G401 (cell line): ENCODE measurements around the gene DCTN2. TPM values are rescaled to one million over a fixed set of nuclear protein-coding genes. Genes with fewer than 3 reads are reported as not detected.
"Not testable (repeated sequence)": the region's sequence is repeated elsewhere in the genome, so short reads cannot be mapped to it uniquely, and the experiment has no call there.

Experiments used
- DNase-seq: peaks from one replicate; pipeline ENCODE4 v3.0.0-alpha.2; 2015; ENCODE audit warnings: low spot score
- in situ Hi-C: cut with HindIII; loops from 2 replicates; pipeline ENCODE4 v1.10.0; 2016; ENCODE audit warnings: low sequenced_read_pairs, mixed read lengths
- total RNA-seq: library from RNA; depleted of rRNA; stranded (reverse); fragments of >200 nt; shearing (Covaris generic); gene quantifications from 2 replicates; pipeline ENCODE4 v1.2.3, GENCODE V29; 2014

DCTN2 gene
- total RNA-seq, 1 experiment from 2014 or later = 162 TPM

DNA sequence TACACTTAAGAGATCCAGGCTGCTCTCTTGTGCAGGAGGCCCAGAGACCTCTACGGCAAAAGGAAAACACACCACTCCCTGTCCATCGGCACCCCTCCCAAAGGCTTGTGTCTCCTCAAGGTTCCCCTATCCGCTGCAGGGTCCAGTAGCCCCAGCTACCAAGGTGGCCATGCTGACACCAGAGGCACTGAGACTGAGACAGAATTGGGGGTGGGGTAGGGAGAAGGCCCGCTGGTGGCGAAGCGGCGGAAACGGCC, 27.3 kb downstream of the DCTN2 start:
- in situ Hi-C loops = no loop called here
- no peak for DNase-seq

DNA sequence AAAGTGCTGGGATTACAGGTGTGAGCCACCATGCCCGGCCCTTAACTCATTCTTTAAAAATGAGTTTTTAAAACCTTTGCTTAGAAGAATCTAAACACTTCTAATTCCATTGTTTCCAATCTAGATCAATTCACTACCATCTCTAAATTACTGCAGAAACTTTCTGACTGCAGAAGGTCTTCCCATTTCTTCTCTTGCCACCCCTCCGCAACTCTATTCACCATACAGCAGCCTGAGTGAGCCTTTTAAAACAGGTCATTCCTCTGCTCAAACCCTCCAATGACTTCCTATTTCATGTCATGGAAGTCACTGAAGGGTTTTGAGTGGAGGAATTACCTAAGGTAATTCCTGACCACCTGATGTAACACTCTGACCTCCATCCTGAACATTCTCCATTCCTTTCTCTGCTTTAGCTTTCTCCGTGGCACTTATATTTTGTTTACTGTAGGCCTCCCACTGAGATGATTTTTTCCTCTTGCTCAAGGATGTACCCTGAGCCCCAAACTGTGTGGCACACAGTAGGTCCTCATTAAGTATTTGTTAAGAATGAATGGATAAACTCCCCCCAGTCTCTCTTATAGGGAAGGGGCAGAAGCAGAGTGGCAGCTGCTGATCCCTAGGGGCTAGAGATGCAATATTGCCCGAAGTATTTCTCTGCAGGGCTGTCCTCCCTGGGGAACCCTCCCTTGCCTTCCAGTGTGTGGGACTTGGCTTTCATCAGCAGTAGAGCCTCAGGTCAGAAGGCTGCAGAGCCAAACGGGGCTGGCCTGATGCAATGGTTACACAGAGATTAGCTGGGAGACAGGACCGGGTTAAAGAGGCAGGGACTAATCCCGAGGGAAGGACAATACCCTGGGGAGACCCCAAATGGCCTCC, 27.8 kb downstream of the DCTN2 start:
- no peak for DNase-seq
- in situ Hi-C loops = no loop called here

DNA sequence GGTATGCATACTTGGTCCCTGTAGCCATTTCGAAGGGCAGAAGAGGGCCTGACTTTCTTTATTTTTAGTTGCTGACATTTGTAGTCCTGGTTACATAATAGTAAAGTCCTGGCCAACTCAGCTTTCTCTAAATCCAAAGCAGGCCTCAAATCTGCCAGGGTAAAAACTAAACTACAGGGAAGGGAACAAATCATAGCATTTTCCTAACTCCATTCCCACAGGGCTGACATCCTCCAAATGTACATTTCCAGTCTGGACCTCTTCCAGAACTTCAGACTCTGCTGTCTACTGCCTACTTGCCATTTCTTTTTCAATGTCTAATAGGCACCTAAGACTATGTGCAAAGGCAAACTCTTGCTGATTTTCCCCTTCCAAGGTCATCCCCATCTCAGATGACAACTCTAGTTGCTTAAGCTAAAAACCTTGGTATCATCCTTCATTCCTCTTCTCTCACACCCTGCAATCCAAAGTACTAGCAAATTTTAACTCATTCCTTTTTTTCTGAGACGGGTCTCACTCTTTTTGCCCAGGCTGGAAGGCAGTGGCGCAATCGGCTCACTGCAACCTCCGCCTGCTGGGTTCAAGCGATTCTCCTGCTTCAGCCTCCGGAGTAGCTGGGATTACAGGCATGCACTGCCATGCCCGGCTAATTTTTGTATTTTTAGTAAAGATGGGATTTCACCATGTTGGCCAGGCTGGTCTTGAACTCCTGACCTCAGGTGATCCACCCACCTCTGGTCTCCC, 28.6 kb downstream of the DCTN2 start:
- in situ Hi-C loops = no loop called here
- DNase-seq = peak; percentile 61

DNA sequence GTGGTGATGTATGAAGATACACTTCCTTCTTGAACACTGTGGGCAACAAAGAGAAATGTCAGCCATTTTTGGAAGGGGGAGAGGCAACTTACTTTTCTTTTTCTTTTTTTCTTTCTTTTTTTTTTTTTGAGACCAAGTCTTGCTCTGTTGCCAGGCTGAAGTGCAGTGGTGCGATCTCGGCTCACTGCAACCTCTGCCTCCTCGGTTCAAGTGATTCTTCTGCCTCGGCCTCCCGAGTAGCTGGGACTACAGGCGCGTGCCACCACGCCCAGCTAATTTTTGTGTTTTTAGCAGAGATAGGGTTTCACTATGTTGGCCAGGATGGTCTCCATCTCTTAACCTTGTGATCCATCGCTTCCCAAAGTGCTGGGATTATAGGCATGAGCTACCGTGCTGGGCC, 29.3 kb downstream of the DCTN2 start:
- DNase-seq, in situ Hi-C loops: not testable (repeated sequence)

DNA sequence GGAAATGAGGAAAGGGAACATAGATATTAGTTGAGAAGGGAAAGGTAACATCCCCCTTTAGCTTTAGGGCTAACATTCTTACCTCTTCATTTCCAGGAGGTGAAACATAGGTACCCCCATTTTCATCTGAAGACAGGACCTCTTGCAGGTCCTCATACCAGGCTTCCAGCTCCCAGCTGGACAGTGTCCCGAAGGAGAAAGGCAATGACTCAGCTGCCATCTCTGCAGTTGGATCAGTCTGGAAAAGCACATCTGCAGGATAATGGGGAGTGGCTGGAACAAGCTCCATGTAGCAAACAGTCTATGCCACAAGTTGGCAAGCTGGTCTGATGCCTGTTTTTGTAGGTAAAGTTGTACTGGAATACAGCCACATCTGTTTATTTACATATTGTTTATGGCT, 29.8 kb downstream of the DCTN2 start:
- no peak for DNase-seq
- in situ Hi-C loops = no loop called here

DNA sequence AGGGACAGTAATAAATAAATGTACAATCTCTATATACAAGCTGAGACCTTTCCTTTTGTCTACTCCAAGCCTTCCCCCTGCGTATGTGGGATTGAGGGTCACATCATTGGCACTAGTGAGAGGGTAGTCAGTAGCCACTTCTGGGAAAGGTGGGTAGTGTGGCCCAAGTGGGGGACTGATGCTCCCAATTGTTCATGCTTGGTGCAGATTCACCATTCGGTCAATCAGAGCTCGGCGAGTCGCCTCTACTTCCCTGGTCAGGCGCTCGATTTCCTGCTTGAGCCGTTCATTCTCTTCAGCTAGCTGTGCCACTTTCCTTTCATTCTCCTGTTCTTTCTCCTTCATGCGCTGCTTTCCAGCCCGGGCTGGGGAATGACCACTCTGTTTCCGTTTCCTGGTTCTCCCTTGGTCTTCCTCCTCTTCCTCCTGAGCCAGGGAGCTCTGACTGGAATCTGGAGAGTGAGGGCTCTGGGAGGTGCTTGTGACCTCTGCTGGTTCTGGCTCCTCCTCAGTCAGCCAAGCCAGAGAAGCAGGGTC, 30.3 kb downstream of the DCTN2 start:
- in situ Hi-C loops = no loop called here
- DNase-seq = no peak

DNA sequence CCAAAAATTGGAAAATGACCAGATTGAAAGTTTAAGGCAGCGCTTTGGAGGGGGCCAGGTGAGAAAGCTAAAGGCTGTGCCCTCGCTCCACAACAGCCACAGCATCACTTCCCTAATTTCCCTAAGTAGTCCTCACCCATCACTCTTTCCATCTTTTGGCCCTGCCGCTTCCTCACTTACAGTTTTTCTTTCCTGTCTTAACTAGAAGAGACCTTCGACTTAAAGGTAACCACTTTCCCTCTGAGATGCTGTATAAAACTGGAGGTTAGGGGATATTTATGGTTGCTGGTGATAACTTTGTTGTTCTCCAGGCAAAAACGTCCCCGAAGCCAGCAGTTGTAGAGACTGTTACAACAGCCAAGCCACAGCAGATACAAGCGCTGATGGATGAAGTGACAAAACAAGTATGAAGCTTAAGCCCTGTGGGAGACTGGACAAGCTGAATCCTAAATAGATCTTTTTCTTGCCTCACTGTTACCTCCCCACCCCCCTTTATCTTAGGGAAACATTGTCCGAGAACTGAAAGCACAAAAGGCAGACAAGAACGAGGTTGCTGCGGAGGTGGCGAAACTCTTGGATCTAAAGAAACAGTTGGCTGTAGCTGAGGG, 31.0 kb downstream of the DCTN2 start:
- DNase-seq = no peak
- in situ Hi-C loops = no loop called here

DNA sequence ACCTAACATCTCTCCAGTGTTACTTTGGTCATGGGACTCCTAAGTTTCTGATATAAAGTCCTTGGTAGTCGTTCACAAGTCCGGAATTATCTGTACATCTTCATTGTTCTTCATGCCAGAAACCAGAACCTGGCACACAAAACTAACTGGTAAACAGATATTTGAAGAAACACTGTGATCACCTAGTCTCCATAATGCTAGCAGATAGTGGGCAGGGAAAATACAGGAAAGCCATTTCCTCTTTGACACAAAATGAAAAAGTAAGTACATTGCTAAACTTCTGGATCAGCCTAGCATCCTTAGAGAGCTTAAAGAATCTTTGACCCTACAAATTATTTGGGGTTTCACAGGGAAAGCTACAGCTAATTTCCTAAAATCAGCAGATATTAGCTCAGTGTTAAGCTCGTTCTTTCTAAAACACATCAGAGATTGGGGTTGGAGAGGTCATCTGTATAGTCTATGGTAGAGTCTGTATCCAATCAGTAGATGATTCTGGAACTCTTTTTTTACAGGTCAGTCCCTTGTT, 31.5 kb downstream of the DCTN2 start:
- DNase-seq = no peak
- in situ Hi-C loops = no loop called here

DNA sequence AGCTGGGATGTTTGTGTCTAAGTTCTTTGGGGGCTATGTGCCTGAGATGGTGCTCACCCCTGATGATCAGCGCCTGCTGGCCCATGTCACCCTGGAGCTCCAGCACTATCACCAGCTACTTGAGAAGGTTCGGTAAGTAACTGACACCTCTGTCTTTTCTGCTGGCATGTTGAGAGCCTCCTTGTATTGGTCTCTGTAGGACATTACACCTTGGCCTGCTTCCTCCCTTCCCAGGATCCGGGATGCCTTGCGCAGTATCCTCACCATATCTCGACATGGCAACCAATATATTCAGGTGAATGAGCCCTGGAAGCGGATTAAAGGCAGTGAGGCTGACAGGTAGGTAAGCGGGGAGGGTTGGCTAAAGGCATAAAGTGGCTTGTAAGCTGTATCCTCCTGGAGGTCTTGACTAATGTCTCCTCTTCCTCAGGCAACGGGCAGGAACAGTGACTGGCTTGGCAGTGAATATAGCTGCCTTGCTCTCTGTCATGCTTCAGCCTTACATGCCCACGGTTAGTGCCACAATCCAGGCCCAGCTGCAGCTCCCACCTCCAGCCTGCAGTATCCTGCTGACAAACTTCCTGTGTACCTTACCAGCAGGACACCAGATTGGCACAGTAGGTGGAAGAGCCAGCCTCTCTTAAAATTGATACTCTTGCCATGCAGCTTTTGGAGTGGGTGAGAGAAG, 32.1 kb downstream of the DCTN2 start:
- in situ Hi-C loops = no loop called here

DNA sequence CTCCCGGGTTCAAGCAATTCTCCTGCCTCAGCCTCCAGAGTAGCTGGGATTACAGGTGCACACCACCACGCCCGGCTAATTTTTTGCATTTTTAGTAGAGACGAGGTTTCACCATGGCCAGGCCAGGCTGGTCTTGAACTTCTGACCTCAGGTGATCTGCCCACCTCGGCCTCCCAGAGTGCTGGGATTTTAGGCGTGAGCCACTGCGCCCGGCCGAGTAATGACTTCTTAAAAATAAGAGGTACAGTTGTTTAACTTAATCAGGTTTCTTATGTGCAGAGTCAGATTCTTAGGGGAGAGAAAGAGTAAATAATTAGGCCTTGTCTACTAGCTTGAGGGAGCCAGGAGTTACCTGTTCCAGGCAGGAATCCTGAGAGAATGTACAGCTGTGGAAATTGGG, 32.7 kb downstream of the DCTN2 start:
- DNase-seq, in situ Hi-C loops: not testable (repeated sequence)

More for the DNA sequence above, 32.1 kb downstream of the DCTN2 start:
- no peak for DNase-seq

DNA sequence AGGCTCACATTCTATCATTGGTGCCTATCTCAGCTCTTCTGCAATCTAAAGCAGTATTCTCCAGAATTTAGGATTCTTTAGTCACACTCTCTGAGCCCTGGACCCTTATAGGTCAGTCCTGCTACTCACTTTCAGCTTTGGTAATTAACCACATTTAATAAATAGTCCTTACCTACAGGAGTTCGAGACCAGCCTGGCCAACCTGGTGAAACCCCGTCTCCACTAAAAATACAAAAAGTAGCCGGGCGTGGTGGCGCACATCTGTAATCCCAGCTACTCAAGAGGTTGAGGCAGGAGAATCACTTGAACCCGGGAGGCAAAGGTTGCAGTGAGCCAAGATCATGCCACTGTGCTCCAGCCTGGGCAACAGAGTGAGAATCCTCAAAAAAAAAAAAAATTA, 33.3 kb downstream of the DCTN2 start:
- DNase-seq, in situ Hi-C loops: not testable (repeated sequence)

DNA sequence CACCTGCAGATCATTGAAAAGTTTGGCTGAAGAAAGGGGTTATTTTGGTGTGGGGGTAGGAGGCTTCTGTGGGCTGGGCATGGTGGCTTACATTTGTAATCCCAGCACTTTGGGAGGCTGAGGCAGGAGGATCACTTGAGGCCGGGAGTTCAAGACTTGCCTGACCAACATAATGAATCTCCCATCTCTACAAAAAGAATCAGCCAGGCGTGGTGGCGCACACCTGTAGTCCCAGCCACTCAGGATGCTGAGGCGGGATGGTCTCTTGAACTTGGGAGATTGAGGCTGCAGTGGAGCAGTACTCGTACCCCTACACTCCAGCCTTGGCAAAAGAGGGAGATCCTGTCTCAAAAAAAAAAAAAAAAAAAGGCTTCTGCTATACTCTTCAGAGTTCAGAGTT, 33.7 kb downstream of the DCTN2 start:
- in situ Hi-C loops = no loop called here
- no peak for DNase-seq

DNA sequence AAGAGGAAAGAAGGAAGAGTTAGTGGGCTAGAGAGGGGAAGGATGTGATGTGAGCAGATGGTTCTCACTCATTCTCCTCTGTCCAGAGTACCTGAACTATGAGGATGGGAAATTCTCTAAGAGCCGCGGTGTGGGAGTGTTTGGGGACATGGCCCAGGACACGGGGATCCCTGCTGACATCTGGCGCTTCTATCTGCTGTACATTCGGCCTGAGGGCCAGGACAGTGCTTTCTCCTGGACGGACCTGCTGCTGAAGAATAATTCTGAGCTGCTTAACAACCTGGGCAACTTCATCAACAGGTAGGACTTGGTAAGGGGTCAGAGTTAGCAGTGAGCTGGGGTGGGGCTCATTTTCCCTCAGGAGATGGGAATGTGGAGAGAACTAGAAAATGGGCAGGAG, 34.3 kb downstream of the DCTN2 start:
- in situ Hi-C loops = no loop called here
- DNase-seq = no peak

DNA sequence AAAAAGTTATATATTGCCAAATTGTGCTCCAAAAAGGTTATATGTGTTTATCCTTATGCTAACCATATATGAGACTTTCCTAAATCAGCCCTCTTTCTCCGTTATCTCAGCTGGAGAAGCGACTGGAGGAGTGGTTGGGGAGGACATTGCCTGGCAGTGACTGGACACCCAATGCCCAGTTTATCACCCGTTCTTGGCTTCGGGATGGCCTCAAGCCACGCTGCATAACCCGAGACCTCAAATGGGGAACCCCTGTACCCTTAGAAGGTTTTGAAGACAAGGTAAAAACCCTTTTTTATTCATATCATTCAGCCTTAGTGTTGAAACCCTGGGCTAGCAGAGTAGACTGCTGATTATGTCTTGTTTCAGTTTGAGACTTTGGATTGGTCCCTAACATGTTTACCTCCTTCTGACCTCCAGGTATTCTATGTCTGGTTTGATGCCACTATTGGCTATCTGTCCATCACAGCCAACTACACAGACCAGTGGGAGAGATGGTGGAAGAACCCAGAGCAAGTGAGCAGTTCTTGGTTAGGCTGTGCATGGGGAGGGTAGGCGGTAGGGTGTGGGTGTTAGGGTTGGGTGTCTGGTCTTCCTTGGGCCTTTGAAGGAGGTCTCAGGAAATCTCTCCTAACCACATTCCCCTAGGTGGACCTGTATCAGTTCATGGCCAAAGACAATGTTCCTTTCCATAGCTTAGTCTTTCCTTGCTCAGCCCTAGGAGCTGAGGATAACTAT, 35.2 kb downstream of the DCTN2 start:
- DNase-seq = no peak
- in situ Hi-C loops = no loop called here

DNA sequence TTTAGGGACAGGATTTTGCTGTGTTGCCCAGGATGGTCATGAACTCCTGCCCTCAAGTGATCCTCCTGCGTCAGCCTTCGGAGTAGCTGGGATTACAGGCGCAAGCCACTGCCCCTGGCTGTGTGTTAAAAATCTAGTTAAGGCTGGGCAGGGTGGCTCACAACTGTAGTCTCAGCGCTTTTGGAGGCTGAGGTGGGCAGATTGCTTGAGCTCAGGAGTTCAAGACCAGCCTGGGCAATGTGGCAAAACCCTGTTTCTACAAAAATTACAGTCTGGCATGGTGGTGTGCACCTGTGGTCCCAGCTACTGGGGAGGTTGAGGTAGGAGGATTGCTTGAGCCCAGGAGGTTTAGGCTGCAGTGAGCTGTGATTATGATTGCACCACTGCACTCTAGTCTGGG, 35.8 kb downstream of the DCTN2 start:
- in situ Hi-C loops = no loop called here
- no peak for DNase-seq

DNA sequence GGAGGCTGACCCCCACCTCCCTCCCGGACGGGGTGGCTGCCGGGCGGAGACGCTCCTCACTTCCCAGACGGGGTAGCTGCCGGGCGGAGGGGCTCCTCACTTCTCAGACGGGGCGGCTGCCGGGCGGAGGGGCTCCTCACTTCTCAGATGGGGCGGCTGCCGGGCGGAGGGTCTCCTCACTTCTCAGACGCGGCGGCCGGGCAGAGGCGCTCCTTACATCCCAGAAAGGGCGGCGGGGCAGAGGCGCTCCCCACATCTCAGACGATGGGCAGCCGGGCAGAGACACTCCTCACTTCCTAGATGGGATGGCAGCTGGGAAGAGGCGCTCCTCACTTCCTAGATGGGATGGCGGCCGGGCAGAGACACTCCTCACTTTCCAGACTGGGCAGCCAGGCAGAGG, 39.2 kb downstream of the DCTN2 start:
- in situ Hi-C loops, DNase-seq: not testable (repeated sequence)

DNA sequence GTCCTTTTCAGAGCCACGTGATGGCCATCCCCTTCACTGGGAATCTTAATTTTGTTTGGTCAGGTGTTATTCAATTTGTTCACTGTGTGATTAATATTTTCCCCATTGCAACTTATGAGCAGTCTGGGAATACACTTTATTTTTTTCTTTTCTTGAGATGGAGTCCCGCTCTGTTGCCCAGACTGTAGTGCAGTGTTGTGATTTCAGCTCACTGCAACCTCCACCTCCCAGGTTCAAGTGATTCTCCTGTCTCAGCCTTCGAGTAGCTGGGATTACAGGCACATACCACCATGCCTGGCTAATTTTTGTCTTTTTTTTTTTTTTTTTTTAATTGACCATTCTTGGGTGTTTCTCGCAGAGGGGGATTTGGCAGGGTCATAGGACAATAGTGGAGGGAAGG, 40.5 kb downstream of the DCTN2 start:
- DNase-seq, in situ Hi-C loops: not testable (repeated sequence)

DNA sequence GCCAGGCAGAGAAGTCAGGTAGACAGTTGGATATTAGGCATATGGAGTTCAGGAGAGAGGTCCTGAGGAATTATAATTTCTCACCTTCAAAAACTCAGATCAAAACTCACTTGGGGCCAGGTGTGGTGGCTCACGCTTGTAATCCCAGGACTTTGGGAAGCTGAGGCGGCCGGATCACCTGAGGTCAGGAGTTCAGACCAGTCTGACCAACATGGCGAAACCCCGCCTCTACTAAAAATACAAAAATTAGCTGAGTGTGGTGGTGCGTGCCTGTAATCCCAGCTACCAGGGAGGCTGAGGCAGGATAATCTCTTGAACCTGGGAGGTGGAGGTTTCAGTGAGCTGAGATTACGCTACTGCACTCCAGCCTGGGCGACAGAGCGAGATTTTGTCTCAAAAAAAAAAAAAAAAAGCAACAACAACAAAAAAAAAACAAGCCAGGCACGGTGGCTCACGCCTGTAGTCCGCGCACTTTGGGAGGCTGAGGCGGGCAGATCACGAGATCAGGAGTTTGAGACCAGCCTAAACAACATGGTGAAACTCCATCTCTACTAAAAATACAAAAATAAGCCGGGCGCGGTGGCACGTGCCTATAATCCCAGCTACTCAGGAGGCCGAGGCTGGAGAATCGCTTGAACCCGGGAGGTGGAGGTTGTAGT, 44.6 kb downstream of the DCTN2 start:
- in situ Hi-C loops, DNase-seq: not testable (repeated sequence)
